HG03095 (cell line): ENCODE data around the gene TTC27.
"Not testable (repeated sequence)": the region's sequence is repeated elsewhere in the genome, so short reads cannot be mapped to it uniquely, and the experiment has no call there.

Experiments used
- ATAC-seq: cut with Tn5 transposase; IDR thresholded peaks from one replicate; pipeline ENCODE4 v1.9.1; 2021; ENCODE audit warnings: moderate library complexity; ENCODE audit not compliant: unreplicated experiment

The TTC27 gene

DNA sequence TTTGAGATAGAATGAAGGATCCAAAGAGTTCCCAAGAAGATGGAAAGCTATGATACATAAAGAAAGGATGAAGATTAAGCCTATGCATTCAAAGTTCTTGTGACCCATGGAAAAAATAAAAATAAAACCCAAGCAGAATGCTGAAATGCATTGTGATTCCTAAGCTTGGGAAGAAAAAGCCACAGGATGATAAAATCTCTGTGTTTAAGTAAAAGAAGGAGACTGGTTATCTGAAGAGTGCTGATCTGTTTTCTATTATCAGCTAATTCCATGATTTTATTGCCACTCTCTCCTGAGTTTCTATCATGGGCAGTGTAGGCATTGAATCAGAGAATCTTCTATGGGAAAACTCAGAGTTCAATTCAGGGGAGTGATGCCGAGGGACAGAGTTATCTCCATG, 215.8 kb downstream of the TTC27 start:
- ATAC-seq: no peak

DNA sequence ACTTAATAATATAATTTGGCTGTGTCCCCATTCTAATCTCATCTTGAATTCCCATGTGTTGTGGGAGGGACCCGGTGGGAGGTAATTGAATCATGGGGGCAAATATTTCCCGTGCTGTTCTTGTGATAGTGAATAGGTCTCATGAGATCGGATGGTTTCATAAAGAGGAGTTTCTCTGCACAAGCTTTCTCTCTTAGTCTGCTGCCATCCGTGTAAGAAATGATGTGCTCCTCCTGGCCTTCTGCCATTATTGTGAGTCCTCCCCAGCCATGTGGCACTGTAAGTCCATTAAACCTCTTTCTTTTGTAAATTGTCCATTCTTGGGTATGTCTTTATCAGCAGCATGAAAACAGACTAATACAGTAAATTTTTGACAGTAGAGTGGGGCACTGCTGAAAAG, 216.4 kb downstream of the TTC27 start:
- ATAC-seq: no peak

GRCh38 chr2:32846274-32846673, 218.4 kb downstream of the TTC27 start:
- not testable (repeated sequence) for ATAC-seq

DNA sequence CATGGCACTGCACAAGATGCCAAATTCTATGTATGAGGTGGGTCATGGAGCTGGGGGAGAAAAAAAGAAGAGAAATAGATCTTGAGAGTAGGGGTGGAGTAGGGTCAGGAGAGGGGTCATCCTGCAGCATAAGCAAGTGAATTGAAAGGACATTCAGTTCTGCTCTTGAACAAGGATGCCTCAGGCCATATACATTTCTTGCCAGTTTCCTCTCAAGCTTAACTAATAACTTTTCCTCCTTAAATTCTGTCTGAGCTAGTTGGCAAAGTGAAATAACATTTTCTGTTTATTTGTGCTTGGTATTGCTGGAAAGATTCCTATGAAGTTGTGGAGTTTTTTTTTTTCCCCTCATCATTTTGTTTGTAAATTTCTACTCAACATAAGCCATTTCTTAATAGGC, 219.9 kb downstream of the TTC27 start:
- no peak for ATAC-seq

GRCh38 chr2:32849456-32850194, 221.8 kb downstream of the TTC27 start:
- no peak for ATAC-seq

DNA sequence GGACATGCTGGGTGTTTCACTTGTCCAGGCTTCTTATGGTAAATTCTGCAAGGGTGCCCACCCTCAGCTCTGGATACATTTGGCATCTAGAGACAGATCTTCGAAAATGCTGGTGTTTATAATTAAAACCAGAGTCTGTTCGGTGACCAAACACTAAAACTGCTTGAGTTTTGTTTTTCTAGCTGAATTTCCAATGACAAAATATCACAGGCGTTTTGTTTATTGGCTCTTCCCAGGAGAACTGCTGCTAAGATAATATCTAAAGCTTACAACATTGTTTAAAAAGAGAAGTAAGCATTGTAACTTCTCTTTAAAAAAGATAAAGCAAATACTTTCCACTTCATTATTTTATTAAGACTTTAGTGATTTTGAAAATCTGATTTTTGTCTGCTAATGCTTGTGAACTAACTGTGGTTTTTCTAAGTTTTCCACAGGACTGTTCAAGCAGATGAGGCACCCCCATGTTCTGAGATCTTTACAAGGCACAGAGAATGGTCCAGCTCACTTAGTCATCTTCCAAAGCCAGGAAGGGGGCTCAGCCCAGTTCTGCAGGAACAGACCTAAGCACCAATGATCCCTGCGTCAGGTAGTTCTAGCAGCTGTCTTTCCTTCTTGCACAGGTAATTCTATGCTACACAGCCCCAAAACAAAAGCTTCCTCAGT, 224.1 kb downstream of the TTC27 start:
- no peak for ATAC-seq

- ATAC-seq: no peak
Measured at GRCh38 chr2:32852856-32853255, 225.0 kb downstream of the TTC27 start.

DNA sequence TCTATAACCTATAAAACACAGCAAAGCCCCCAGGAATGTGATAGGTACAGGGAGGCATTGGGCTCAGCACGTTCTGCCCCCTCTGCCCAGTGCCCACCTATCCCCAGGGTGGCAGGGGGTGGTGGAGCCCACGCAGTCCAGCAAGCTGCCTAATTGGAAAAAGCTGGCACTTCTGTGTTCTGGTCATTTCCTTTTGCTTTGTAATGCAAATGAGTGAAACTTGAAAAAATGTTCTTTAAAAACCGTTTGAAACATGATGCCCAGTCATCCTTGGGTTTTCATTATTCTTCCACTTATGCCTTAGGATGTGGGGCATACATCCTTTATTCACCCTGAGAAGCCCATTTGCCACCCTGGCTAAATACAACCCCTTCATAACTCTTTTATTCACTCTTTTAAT, 229.0 kb downstream of the TTC27 start:
- ATAC-seq: no peak

DNA sequence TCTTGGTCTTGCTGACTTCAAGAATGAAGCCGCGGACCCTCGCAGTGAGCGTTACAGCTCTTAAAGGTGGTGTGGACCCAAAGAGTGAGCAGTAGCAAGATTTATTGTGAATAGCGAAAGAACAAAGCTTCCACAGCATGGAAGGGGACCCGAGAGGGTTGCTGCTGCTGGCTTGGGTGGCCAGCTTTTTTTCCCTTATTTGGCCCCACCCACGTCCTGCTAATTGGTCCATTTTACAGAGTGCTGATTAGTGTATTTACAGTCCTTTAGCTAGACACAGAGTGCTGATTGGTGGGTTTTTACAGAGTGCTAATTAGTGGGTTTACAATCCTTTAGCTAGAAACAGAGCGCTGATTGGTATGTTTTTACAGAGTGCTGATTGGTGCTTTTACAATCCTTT, 230.9 kb downstream of the TTC27 start:
- ATAC-seq: no peak

DNA sequence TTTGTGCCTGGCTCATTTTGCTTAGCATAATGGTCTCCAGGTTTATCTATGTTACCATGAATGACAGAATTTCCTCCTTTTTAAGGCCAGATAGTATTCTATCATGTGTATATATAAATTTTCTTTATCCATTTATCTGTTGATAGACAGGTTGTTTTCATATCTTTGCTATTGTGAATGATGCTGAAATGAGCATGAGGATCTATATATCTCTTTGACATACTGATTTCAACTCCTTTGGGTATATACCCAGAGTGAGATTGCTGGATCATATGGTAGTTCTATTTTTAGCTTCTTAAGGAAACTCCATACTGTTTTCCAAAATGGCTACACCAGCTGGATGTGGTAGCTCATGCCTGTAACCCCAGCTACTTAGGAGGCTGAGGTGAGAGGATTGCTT, 232.5 kb downstream of the TTC27 start:
- ATAC-seq: no peak

DNA sequence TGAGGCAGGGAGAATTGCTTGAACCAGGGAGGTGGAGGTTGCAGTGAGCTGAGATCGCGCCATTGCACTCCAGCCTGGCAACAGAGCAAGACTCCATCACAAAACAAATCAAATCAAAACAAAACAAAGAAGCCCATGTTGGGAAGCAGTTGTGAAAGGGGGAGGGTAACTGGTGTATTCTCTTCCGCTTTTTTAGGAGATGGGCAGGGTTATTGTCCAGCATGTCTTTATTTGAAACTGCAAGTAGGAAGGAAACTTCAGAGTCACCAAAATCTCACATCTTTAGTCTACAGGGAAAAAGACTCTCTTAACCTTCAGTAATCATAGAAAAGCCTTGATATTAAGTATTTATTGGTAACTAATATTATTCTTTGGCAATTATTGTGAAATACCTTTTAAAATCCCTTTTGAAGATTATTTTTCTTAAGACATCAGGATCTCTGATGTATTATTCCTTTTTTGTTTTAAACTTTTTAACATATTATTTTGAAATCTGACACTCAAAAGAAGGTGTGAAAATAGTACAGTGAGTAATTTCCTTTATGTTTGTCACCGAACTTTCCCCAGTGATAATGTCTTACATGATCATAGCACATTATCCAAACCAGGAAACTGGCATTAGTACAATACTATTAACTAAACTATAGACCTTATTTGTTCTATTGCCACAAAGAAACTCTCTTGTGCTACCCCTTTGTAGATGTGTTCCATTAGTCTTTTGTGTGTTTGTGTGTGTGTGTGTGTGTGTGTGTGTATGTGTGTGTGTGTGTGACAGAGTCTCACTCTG, 234.6 kb downstream of the TTC27 start:
- no peak for ATAC-seq

DNA sequence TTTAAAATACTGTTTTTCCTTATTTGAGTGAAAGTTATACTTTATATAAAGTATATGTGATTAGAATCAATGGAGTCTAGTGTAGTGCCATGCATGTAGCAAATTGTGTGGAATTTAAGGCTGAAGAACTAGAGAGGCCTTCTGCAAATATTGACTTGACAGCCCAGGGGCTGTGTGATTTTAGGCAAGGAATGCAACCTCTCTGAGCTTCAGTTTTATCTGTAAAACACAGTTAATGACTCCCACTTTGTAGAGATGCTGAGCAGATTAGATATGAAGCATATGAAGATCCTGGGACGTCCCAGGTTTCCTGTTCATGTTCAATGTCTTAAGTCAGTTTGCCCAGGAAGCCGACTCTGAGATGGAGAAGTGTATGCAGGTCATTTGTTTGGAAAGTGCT, 235.5 kb downstream of the TTC27 start:
- ATAC-seq: no peak

GRCh38 chr2:32863803-32864202, 236.0 kb downstream of the TTC27 start:
- ATAC-seq: no peak

- no peak for ATAC-seq
Measured at GRCh38 chr2:32864334-32865111, 236.7 kb downstream of the TTC27 start.

DNA sequence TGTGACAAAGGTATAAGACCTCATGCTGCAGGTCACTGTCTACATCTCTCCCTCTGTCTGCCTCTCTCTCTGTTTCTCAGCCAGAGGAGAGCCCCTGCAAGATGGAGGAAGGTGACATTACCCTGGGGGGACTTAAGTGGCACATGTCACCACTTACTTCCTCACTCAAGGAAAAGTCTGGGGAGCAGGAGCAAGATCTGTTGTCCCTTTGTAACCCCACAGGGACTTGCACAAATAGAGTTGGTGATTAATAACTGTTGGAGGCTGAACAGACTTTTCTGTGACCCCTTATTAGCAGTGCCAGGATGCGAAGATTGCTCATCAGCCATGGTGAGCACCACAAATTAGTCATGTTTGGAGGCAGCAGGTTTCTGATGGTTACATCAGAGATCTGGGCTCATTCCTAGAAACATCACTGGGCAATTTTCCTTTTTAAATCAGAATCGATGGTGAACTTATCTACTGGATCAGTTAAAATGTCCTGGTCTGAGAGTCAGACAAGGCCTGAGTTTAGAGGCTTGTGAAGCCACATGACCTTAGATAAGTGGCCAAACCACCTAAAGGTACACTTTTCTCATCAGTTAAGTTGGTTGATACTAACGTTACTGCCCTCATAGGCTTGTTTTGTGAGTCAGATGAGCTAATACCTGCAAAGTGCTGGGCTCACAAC, 237.7 kb downstream of the TTC27 start:
- ATAC-seq: no peak

DNA sequence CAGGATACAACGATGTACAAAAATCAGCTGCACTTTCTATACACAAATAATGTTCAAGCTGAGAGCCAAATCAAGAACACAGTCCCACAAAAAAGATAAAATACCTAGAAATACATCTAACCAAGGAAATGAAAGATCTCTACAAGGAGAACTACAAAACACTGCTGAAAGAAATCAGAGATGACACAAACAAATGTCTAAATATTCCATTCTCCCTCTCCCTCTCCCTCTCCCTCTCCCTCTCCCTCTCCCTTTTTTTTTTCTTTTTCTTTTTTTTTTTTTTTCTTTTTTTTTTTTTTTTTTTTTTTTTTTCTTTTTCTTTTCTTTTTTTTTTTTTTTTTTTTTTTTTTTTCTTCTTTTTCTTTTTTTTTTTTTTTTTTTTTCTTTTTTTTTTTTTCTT, 238.6 kb downstream of the TTC27 start:
- ATAC-seq: not testable (repeated sequence)
